Brain pericyte (primary cell): ENCODE results near the gene KHDRBS1.
"Not testable (repeated sequence)": the region's sequence is repeated elsewhere in the genome, so short reads cannot be mapped to it uniquely, and the experiment has no call there.

Experiments used
- DNase-seq: peaks from one replicate; pipeline ENCODE4 v3.0.0-alpha.2; 2012; ENCODE audit warnings: low read depth, low spot score

Gene KHDRBS1

GRCh38 chr1:32063261-32063681 is 49.6 kb downstream of the KHDRBS1 start:
- DNase-seq, result no peak

- not testable (repeated sequence) for DNase-seq
Observed at GRCh38 chr1:32065613-32066488, 52.2 kb downstream of the KHDRBS1 start.

GRCh38 chr1:32066489-32066873 is 52.8 kb downstream of the KHDRBS1 start:
- DNase-seq, result no peak

GRCh38 chr1:32068957-32069588 is 55.4 kb downstream of the KHDRBS1 start:
- DNase-seq, result no peak

- DNase-seq, result no peak
Observed at GRCh38 chr1:32071758-32072621, 58.3 kb downstream of the KHDRBS1 start.

GRCh38 chr1:32072622-32073298 is 59.1 kb downstream of the KHDRBS1 start, which contains the start of gene TMEM39B:
TMEM39B (plus strand) TSS chr1:32072939; CDS start chr1:32073048, 109 bp downstream.
- peak; percentile 87 for DNase-seq

- no peak for DNase-seq
Observed at GRCh38 chr1:32073299-32074229, 59.9 kb downstream of the KHDRBS1 start.

GRCh38 chr1:32074841-32075240 is 61.2 kb downstream of the KHDRBS1 start:
- DNase-seq, result no peak

GRCh38 chr1:32077451-32077850 is 63.8 kb downstream of the KHDRBS1 start:
- DNase-seq, result no peak

GRCh38 chr1:32082022-32082421 is 68.4 kb downstream of the KHDRBS1 start:
- DNase-seq, result no peak

- DNase-seq, result not testable (repeated sequence)
Observed at GRCh38 chr1:32086381-32086780, 72.7 kb downstream of the KHDRBS1 start.

GRCh38 chr1:32091176-32091575 is 77.5 kb downstream of the KHDRBS1 start:
- no peak for DNase-seq

GRCh38 chr1:32091591-32091990 is 77.9 kb downstream of the KHDRBS1 start:
- no peak for DNase-seq
